Stimulated activated CD4-positive, alpha-beta T cell treated with anti-CD3 and anti-CD28 coated beads, Interleukin-12 subunit alpha, Interleukin-12 subunit beta, amount 100 ng/mL, for 48 hours (primary cell): ENCODE data around the gene EIF4A3.

Experiments used
- DNase-seq, 3 donors: peaks; one replicate each; pipeline ENCODE4 v3.0.0-alpha.2; 2020; ENCODE audit warnings: low read depth in 2 of 3, low spot score in 1 of 3

EIF4A3 gene

GRCh38 chr17:80113033-80113484 is 33.9 kb downstream of the EIF4A3 start:
- no peak for DNase-seq

DNA sequence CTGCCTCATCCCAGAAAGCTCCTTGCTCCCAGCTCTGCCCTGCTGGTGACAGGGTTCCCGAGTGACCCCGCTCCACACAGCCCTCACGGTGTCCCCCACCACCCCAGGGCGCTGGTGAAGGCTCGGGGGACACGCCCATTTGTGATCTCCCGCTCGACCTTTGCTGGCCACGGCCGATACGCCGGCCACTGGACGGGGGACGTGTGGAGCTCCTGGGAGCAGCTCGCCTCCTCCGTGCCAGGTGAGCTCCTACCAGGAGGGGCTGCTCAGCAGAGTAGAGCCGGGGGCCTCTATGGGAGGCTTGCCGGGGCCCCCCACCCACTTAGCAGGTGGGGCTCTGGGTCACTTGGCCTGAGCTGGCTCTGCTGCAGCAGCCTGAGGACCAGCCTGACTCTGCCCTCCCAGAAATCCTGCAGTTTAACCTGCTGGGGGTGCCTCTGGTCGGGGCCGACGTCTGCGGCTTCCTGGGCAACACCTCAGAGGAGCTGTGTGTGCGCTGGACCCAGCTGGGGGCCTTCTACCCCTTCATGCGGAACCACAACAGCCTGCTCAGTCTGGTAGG is 34.4 kb downstream of the EIF4A3 start:
- no peak for DNase-seq

DNA sequence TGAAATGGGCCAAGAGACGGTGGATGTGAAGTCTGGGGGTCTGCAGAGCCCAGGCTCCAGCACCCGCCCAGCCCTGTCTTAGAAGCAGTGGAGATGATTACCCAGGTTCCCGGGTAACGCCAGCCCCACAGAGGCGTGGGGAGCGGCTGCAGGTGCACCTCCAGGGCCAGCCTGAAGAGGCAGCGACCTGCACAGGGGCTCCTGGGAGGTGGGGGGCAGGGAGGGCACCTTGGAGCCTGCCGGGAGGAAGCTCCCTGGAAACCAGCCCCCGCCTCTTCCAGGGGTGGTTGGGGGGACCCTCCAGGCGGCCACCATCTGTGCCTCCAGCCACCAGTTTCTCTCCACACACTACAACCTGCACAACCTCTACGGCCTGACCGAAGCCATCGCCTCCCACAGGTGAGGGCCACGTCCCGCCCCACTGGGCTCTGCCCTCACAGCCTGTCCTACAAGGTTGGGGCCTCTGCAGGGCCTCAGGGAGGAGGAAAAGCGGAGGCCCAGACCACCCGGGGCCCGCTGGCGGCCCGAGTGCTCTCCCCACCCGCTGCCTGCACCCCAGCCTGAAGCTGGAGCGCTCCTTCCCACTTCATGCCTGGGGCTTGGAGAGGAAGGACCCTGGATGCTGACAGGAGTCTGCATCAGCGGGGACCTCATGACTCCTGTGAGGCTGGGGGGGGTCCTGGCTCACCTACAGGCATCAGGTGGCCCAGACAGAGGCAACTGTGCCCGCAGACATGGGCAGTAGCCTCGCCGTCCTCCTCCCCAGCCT is 35.0 kb downstream of the EIF4A3 start:
- DNase-seq: no peak

- no peak for DNase-seq
These were observed 35.8 kb downstream of the EIF4A3 start for GRCh38 chr17:80110927-80111701.

DNA sequence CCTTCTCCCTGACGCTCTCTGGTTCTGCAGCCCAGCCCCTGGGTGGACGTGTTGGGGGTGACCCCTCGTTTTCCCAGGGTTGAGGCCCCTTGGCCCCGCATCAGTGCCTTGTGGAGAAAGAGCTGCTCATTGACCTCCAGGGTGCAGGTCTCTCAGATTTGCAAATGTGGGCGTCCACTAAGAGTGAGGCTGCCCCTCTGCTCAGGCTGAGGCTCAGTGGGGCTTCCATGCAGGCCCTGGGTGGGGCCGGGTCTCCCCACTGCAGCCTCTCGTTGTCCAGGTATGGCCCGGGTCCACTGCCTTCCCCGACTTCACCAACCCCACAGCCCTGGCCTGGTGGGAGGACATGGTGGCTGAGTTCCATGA is 36.5 kb downstream of the EIF4A3 start:
- DNase-seq: no peak

- DNase-seq: no peak
These were observed 37.0 kb downstream of the EIF4A3 start for GRCh38 chr17:80109713-80110446.

DNA sequence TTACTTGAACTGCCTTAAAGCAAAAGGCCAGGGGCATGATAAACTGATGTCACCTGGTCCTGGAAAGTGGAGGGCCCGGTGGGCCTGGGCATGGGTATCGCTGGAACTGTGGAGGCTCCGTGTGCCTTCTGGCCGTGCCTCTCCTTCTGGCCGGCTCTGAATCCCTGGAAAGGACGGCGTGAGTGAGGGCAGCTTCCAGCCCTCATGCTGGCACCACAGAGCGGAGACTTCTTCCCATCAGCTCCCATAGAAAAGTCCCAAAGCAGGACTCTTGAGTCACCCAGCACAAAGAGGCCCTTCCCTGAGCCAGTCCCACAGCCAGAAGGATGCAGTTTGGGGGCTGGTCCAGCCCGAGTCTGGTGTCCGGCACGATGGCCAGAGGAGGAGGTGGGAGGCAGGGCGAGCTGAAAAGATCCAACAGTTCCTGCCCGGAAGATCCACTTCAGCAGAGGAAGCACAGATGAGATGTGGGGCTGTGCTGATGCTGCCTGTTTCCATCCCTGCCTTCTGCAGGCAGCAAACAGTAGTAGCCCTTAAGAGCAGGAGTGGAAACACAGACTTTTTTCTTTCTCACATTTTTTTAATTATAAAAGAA is 37.8 kb downstream of the EIF4A3 start:
- DNase-seq: no peak

- no peak for DNase-seq
These were observed 38.6 kb downstream of the EIF4A3 start for GRCh38 chr17:80108036-80108971.

- DNase-seq: no peak
These were observed 39.5 kb downstream of the EIF4A3 start for GRCh38 chr17:80107231-80108021.

DNA sequence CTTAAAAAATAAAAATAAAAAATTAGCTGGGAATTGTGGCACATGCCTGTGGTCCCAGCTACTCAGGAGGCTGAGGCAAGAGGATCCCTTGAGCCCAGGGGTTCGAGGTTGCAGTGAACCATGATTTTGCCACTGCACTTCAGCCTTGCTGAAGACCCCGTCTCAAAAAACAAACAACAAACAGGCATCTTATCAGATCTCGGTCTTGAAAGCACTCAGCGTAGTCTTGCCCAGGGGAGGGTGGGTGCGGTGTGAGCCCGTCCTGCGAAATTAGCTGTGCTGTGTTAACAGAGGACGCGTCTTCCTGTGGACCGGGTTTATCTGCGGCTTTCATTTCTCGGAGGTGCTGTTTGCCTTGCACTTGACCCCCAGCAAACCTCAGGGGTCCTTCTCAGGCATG is 40.2 kb downstream of the EIF4A3 start:
- no peak for DNase-seq

- DNase-seq: no peak
These were observed 40.8 kb downstream of the EIF4A3 start for GRCh38 chr17:80106176-80106575.

GRCh38 chr17:80105762-80106161 is 41.2 kb downstream of the EIF4A3 start:
- no peak for DNase-seq

DNA sequence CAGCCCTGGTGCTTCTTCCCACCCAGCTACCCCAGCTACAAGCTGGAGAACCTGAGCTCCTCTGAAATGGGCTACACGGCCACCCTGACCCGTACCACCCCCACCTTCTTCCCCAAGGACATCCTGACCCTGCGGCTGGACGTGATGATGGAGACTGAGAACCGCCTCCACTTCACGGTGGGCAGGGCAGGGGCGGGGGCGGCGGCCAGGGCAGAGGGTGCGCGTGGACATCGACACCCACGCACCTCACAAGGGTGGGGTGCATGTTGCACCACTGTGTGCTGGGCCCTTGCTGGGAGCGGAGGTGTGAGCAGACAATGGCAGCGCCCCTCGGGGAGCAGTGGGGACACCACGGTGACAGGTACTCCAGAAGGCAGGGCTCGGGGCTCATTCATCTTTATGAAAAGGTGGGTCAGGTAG is 42.0 kb downstream of the EIF4A3 start:
- DNase-seq: no peak

GRCh38 chr17:80104321-80104955 is 42.5 kb downstream of the EIF4A3 start:
- DNase-seq: no peak

- no peak for DNase-seq
These were observed 43.4 kb downstream of the EIF4A3 start for GRCh38 chr17:80103449-80104085.

DNA sequence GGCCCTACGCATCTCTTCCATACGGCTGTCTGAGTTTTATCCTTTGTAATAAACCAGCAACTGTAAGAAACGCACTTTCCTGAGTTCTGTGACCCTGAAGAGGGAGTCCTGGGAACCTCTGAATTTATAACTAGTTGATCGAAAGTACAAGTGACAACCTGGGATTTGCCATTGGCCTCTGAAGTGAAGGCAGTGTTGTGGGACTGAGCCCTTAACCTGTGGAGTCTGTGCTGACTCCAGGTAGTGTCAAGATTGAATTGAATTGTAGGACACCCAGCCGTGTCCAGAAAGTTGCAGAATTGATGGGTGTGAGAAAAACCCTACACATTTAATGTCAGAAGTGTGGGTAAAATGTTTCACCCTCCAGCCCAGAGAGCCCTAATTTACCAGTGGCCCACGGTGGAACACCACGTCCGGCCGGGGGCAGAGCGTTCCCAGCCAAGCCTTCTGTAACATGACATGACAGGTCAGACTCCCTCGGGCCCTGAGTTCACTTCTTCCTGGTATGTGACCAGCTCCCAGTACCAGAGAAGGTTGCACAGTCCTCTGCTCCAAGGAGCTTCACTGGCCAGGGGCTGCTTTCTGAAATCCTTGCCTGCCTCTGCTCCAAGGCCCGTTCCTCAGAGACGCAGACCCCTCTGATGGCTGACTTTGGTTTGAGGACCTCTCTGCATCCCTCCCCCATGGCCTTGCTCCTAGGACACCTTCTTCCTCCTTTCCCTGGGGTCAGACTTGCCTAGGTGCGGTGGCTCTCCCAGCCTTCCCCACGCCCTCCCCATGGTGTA is 44.1 kb downstream of the EIF4A3 start:
- DNase-seq: no peak

DNA sequence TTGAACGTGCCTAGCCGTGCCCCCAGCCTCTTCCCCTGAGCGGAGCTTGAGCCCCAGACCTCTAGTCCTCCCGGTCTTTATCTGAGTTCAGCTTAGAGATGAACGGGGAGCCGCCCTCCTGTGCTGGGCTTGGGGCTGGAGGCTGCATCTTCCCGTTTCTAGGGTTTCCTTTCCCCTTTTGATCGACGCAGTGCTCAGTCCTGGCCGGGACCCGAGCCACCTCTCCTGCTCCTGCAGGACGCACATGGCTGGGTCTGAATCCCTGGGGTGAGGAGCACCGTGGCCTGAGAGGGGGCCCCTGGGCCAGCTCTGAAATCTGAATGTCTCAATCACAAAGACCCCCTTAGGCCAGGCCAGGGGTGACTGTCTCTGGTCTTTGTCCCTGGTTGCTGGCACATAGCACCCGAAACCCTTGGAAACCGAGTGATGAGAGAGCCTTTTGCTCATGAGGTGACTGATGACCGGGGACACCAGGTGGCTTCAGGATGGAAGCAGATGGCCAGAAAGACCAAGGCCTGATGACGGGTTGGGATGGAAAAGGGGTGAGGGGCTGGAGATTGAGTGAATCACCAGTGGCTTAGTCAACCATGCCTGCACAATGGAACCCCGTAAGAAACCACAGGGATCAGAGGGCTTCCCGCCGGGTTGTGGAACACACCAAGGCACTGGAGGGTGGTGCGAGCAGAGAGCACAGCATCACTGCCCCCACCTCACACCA is 44.8 kb downstream of the EIF4A3 start:
- DNase-seq: no peak
